ENCODE measurements around the gene EFNA2. TPM values are rescaled to one million over a fixed set of nuclear protein-coding genes. Genes with fewer than 3 reads are reported as not detected.

The EFNA2 gene
- total RNA-seq, 1 experiment from 2014 or later, result 12.2 TPM

DNA sequence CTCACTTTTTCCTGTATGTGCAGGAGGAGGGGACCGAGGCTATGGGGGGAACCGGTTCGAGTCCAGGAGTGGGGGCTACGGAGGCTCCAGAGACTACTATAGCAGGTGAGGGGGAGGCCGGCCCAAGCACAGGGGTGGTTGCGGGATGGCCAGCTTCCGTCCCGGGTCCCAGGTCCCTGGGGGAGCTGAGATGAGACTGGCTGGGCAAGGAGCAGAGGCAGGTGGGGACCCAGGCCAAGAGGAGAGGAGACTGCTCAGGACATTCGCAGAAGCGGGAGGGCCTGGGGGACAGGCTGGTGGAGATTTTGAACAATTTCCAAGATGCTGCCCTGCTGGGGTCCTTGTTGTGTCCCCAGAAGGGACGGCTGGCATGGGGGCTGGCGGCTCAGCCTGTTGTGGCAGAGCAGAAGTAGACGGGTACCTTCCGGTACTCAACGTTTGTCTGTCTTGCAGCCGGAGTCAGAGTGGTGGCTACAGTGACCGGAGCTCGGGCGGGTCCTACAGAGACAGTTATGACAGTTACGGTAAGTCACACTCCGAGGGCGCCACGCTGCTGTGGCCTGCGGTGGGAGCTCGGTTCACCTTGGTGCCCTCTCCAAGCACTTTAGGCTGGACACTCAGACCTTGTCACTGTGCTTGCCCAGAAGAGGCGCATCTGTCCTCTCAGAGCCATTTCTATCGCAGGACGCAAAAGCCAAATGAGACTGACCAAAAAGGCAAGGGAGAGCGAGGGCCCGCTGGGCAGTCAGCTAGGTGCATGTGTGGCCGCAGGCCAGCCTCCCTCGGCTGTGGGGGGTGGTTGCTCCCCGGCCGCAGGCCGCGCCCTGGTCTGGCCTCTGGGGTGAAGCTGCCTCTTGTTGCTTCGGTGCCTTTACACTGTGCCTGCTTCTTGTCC is 13.9 kb upstream of the EFNA2 start:
- no peak for TF ChIP-seq SIN3A (IDR thresholded peaks at IDR 0.05; ENCODE audit: low read depth)
- TF ChIP-seq POLR2A (IDR thresholded peaks at IDR 0.05; ENCODE audit: borderline replicate concordance, extremely low read depth, insufficient read depth, insufficient read length), result no peak
- no peak for TF ChIP-seq EZH2phosphoT487 (IDR thresholded peaks at IDR 0.05; ENCODE audit: borderline replicate concordance)
- TF ChIP-seq, protein P1, sequence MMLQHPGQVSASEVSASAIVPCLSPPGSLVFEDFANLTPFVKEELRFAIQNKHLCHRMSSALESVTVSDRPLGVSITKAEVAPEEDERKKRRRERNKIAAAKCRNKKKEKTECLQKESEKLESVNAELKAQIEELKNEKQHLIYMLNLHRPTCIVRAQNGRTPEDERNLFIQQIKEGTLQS (IDR thresholded peaks at IDR 0.05), result no peak
- TF ChIP-seq TCF7L2 (IDR thresholded peaks at IDR 0.05; ENCODE audit: borderline replicate concordance, extremely low read depth, insufficient read depth, insufficient read length), result no peak
- no peak for TF ChIP-seq ZNF274 (IDR thresholded peaks at IDR 0.05; ENCODE audit: low read depth, low read length)
- TF ChIP-seq, protein P2, sequence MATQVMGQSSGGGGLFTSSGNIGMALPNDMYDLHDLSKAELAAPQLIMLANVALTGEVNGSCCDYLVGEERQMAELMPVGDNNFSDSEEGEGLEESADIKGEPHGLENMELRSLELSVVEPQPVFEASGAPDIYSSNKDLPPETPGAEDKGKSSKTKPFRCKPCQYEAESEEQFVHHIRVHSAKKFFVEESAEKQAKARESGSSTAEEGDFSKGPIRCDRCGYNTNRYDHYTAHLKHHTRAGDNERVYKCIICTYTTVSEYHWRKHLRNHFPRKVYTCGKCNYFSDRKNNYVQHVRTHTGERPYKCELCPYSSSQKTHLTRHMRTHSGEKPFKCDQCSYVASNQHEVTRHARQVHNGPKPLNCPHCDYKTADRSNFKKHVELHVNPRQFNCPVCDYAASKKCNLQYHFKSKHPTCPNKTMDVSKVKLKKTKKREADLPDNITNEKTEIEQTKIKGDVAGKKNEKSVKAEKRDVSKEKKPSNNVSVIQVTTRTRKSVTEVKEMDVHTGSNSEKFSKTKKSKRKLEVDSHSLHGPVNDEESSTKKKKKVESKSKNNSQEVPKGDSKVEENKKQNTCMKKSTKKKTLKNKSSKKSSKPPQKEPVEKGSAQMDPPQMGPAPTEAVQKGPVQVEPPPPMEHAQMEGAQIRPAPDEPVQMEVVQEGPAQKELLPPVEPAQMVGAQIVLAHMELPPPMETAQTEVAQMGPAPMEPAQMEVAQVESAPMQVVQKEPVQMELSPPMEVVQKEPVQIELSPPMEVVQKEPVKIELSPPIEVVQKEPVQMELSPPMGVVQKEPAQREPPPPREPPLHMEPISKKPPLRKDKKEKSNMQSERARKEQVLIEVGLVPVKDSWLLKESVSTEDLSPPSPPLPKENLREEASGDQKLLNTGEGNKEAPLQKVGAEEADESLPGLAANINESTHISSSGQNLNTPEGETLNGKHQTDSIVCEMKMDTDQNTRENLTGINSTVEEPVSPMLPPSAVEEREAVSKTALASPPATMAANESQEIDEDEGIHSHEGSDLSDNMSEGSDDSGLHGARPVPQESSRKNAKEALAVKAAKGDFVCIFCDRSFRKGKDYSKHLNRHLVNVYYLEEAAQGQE (IDR thresholded peaks at IDR 0.05; ENCODE audit: low read depth), result no peak
- TF ChIP-seq CEBPB (IDR thresholded peaks at IDR 0.05; ENCODE audit: low read depth), result no peak
- no peak for TF ChIP-seq CBX3 (IDR thresholded peaks at IDR 0.05; ENCODE audit: low read depth)
- TF ChIP-seq, protein P3, sequence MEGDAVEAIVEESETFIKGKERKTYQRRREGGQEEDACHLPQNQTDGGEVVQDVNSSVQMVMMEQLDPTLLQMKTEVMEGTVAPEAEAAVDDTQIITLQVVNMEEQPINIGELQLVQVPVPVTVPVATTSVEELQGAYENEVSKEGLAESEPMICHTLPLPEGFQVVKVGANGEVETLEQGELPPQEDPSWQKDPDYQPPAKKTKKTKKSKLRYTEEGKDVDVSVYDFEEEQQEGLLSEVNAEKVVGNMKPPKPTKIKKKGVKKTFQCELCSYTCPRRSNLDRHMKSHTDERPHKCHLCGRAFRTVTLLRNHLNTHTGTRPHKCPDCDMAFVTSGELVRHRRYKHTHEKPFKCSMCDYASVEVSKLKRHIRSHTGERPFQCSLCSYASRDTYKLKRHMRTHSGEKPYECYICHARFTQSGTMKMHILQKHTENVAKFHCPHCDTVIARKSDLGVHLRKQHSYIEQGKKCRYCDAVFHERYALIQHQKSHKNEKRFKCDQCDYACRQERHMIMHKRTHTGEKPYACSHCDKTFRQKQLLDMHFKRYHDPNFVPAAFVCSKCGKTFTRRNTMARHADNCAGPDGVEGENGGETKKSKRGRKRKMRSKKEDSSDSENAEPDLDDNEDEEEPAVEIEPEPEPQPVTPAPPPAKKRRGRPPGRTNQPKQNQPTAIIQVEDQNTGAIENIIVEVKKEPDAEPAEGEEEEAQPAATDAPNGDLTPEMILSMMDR (IDR thresholded peaks at IDR 0.05 in 2 of 3, conservative IDR thresholded peaks at IDR 0.05 in 1 of 3; ENCODE audit: borderline replicate concordance in 1 of 3, insufficient read depth in 1 of 3, low read depth in 2 of 3, low read length in 2 of 3), result no peak
- TF ChIP-seq ELF1 (IDR thresholded peaks at IDR 0.05; ENCODE audit: borderline replicate concordance, low read depth), result no peak
- TF ChIP-seq RAD21 (IDR thresholded peaks at IDR 0.05; ENCODE audit: low read depth), result no peak
- DNase-seq (ENCODE audit: low read depth, low spot score) (no peak), ATAC-seq (no peak)
- H3K9me3 ChIP-seq (ENCODE audit: control insufficient read depth in 1 of 2, insufficient read depth in 1 of 2, low read depth in 1 of 2, low read length in 2 of 2), result no peaks in the 10 kb centered on the region
- CTCF ChIA-PET, result interaction anchor here (2.7 kb wide), 1 partner anchor 28 kb away, joined by 31 read pairs; no protein-coding TSS in a partner anchor
- RAD21 ChIA-PET (ENCODE audit: low non-redundant PET in 1 of 2, low total read pairs in 2 of 2, uncharacterized antibody in 2 of 2, unreplicated experiment in 2 of 2), result no interaction called here
- no peaks in the 10 kb centered on the region for H3K9me2 ChIP-seq (ENCODE audit: insufficient read depth)
- POLR2A ChIA-PET, result interaction anchor here (1.6 kb wide), 1 partner anchor 27 kb away, joined by 4 read pairs; no protein-coding TSS in a partner anchor
- H3K36me3 ChIP-seq (ENCODE audit: control insufficient read depth in 1 of 2, insufficient read depth in 2 of 2, low read length in 2 of 2), result peaks cover 27 to 33% of the 10 kb centered on the region in 2 experiments; a peak in 3 of 4 replicates
- intact Hi-C loops (cut with micrococcal nuclease), result loop anchor here (10.0 kb wide), 1 partner anchor 133 kb away; the partner anchor contains the start of genes DAZAP1 and GAMT
- H3K4me2 ChIP-seq (ENCODE audit: low read length), result peak overlapping the region; percentile 100; the same call in 1 of the 2 replicates
- H3K27me3 ChIP-seq (ENCODE audit: insufficient read depth, low read length), result no peaks in the 10 kb centered on the region
- peak overlapping the region; percentile 100 for H3K27ac ChIP-seq (ENCODE audit: low read depth, low read length)
- BruUV-seq (replicated peaks), result no TSS peak
- H2AFZ ChIP-seq (ENCODE audit: low read depth, low read length, poor library complexity, severe bottlenecking), result no peak overlapping the region
- no peak overlapping the region for H3K4me3 ChIP-seq (replicated peaks in 1 of 2; ENCODE audit: low read depth in 1 of 2, low read length in 2 of 2)
- H3K79me2 ChIP-seq (ENCODE audit: insufficient read depth, low read length), result peaks cover 65% of the 10 kb centered on the region
- peaks cover 38 to 75% of the 10 kb centered on the region in 2 experiments for H3K4me1 ChIP-seq (ENCODE audit: control insufficient read depth in 1 of 2, insufficient read depth in 2 of 2, low read length in 2 of 2)
- H4K20me1 ChIP-seq (ENCODE audit: insufficient read depth), result no peaks in the 10 kb centered on the region
- peak overlapping the region; percentile 98; the same call in 1 of the 2 replicates for H3K9ac ChIP-seq (ENCODE audit: low read length)
